HAP-1 (cell line): ENCODE results near the gene CTBP2.
A peak's percentile ranks its signal among the peaks of the same experiment; 100 is the strongest.

Experiments
- DNase-seq, 2 experiments: peaks; one replicate each; pipeline ENCODE4 v3.0.0-alpha.2; 2016 to 2020; ENCODE audit warnings: low spot score in 2 of 2
- H3K27me3 ChIP-seq: fragments of 250-450 bp; sonication (Bioruptor Pico); 2 replicates; pipeline ENCODE4 v1.5.1; 2020; ENCODE audit warnings: low read depth, mild to moderate bottlenecking, moderate library complexity
- H3K36me3 ChIP-seq: fragments of 250-450 bp; sonication (Bioruptor Pico); replicated peaks from 2 replicates; pipeline ENCODE4 v1.5.1; 2020; ENCODE audit warnings: mild to moderate bottlenecking
- H3K4me1 ChIP-seq: fragments of 250-450 bp; sonication (Bioruptor Pico); 2 replicates; pipeline ENCODE4 v1.5.1; 2020; ENCODE audit warnings: mild to moderate bottlenecking
- H3K4me3 ChIP-seq: fragments of 250-450 bp; sonication (Bioruptor Pico); 2 replicates; pipeline ENCODE4 v1.5.1; 2020; ENCODE audit warnings: mild to moderate bottlenecking, moderate library complexity
- H3K9me3 ChIP-seq: fragments of 250-450 bp; sonication (Bioruptor Pico); 2 replicates; pipeline ENCODE4 v1.5.1; 2020; ENCODE audit warnings: mild to moderate bottlenecking, moderate library complexity
- in situ Hi-C: fragments of 300-500 bp; cut with MboI; formaldehyde crosslinking; loops from 3 replicates; pipeline ENCODE4 v1.14.3; 2020; ENCODE audit warnings: low sequenced_read_pairs, inconsistent platforms, mixed read lengths

CTBP2 gene

DNA sequence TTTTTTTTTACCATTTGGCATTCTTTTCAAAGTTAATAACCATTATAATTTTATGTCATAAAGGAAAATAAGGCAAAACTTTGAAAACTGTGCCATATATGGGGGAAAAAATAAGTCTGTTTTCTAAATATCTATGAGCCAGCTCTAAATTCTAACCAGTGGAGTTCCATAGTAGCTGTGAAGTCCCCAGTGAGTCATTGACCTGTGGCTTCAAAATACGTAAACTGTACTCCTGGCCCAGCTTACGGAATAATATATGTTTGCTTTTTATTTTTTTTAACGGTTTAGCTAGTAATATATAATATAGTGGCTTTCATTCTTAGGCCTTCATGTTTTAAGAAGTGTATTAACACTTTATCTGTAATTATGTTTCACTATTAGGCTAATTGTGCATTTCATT is 197.9 kb downstream of the CTBP2 start:
- Histone ChIP-seq H3K36me3 (peaks cover 7% of the 10 kb centered on the region), H3K9me3 (no peaks in the 10 kb centered on the region), H3K27me3 (no peaks in the 10 kb centered on the region), H3K4me1 (no peaks in the 10 kb centered on the region), H3K4me3 (no peak overlapping the region)
- in situ Hi-C loops: no loop called here
- DNase-seq: no peak

DNA sequence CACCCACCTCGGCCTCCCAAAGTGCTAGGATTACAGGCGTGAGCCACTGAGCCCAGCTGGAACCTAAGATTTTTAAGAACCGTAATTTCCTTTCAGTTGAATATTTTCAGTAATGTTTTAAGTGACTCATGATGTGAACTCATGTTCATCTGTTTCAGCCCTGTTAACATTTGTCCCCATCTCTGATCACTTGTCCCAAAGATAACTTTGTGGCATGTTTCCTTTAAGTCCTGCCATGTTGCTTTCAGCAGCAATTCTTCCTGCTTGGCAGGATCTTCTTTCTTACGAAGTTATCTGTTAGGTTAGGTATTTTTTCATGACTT is 199.2 kb downstream of the CTBP2 start:
- no peaks in the 10 kb centered on the region for H3K27me3 ChIP-seq
- no peak for DNase-seq
- H3K4me1 ChIP-seq: peaks cover 4% of the 10 kb centered on the region
- H3K36me3 ChIP-seq: no peaks in the 10 kb centered on the region
- in situ Hi-C loops: no loop called here
- H3K4me3 ChIP-seq: no peak overlapping the region
- H3K9me3 ChIP-seq: no peaks in the 10 kb centered on the region

DNA sequence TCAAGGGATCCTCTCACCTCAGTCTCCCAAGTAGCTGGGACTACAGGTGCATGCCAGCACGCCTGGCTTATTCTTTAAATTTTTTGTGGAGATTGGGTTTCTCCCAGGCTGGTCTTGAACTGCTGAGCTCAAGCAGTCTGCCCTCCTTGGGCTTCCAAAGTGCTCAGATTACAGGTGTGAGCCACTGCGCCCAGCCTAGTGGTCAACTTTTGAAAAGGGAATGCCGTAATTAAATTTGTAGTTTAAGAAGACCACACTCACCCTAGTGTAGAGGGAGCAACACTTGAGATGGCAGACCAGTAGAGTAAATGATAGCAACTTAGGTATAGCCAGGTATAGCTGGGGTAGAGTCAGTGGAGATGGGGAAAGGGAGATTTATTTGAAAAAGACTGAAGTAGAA is 200.8 kb downstream of the CTBP2 start:
- H3K4me1 ChIP-seq: peaks cover 13% of the 10 kb centered on the region
- H3K27me3 ChIP-seq: no peaks in the 10 kb centered on the region
- in situ Hi-C loops: no loop called here
- H3K36me3 ChIP-seq: no peaks in the 10 kb centered on the region
- no peaks in the 10 kb centered on the region for H3K9me3 ChIP-seq
- DNase-seq: no peak
- H3K4me3 ChIP-seq: no peak overlapping the region

DNA sequence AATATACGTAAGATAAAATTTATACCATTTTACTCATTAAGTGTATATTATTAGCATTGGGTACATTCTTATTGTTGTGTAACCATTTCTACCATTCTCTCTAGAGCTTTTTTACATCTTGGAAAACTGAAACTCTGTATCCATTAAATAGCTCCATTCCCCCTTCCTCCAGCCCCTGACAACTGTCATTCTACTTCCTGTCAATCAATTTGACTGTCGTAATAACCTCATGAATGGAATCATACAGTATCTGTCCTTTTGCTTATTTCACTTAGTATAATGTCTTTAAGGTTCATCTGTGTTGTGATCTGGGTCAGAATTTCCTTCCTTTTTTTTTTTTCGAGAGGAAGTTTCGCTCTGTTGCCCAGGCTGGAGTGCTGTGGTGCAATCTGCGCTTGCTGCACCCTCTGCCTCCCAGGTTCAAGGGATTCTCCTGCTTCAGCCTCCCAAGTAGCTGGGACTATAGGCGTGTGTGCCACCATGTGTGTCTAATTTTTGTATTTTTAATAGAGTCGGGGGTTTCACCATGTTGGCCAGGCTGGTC is 202.9 kb downstream of the CTBP2 start:
- DNase-seq: no peak
- Histone ChIP-seq H3K36me3 (no peaks in the 10 kb centered on the region), H3K9me3 (no peaks in the 10 kb centered on the region), H3K4me3 (no peak overlapping the region), H3K27me3 (no peaks in the 10 kb centered on the region), H3K4me1 (peaks cover 18% of the 10 kb centered on the region)
- in situ Hi-C loops: no loop called here

DNA sequence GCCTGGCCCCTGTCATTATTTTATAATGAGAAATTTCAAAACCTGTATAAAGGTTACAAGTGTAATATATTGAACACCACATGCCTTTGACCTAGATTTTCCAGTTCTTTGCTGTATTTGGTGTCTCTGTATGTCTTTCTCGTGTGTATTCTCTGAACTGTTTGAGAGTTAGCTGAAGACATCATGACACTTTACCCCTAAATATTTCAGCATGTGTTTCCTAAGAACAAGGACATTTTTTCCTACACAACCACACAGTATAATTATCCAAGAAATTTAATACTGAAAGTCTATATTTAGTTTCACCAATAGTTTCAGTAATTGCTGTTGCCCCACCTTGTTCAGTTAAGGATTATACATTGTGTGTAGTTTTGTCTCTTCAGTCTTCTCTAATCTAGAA is 203.6 kb downstream of the CTBP2 start:
- in situ Hi-C loops: no loop called here
- Histone ChIP-seq H3K4me1 (peaks cover 18% of the 10 kb centered on the region), H3K36me3 (no peaks in the 10 kb centered on the region), H3K4me3 (no peak overlapping the region), H3K9me3 (no peaks in the 10 kb centered on the region), H3K27me3 (no peaks in the 10 kb centered on the region)
- DNase-seq: no peak

DNA sequence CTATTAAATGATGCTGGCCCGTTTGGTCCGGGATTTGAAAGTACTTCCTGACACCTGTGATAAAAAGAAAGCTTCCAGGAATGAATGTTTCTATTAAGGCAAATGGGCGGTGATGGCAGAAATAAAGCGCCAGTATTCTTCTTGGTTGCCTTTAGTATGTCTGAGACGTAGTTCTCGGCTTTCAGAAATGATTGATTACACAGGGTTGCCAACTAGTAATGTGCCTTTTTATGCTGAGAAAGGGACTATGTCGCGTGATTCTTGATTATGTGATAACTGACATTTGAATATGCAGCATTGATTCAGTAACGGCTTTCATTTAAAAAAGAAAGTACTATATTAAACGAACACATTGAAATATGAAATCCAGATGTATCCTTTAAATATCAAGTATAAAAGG is 204.5 kb downstream of the CTBP2 start:
- DNase-seq: no peak
- H3K27me3 ChIP-seq: no peaks in the 10 kb centered on the region
- no peaks in the 10 kb centered on the region for H3K36me3 ChIP-seq
- no peak overlapping the region for H3K4me3 ChIP-seq
- peaks cover 18% of the 10 kb centered on the region for H3K4me1 ChIP-seq
- H3K9me3 ChIP-seq: no peaks in the 10 kb centered on the region
- in situ Hi-C loops: no loop called here

DNA sequence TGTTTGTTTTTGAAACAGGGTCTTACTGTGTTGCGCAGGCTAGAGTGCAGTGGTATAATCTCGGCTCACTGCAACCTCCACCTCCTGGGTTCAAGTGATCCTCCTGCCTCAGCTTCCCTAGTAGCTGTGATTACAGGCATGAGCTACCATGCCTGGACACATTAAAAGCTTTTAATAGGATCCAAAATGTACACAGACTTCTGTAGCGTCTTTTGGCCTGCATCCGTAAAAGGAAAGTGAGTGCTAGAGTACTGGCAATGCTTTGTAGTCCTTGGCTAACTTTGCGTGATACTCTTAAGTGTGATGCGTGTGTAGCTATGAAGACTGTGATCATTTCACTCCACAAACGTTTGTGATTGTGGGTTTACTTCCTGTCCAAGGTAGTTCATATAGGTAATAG is 205.1 kb downstream of the CTBP2 start:
- H3K9me3 ChIP-seq: no peaks in the 10 kb centered on the region
- H3K27me3 ChIP-seq: no peaks in the 10 kb centered on the region
- no peak for DNase-seq
- H3K36me3 ChIP-seq: no peaks in the 10 kb centered on the region
- no peak overlapping the region for H3K4me3 ChIP-seq
- H3K4me1 ChIP-seq: peaks cover 18% of the 10 kb centered on the region
- in situ Hi-C loops: no loop called here

DNA sequence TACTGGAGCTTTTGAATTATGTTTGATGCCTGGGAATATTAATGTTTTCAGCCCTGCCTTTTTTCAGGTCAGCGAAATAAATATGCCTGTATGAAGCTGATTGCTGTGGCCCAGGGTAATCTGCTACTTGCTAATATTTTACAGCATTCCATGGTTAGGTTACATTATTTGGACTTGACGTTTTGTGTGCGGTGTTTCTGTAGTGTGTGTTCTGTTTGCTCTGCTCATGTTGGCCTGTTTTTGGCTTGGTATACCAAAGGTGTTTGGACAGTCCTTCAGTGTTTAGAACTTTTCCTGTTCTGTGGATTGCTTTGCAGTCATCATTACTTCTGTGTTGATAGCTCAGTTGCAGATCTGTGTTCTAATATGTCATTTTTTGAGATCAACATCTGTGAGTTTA is 206.9 kb downstream of the CTBP2 start:
- no peak for DNase-seq
- H3K36me3 ChIP-seq: peaks cover 3% of the 10 kb centered on the region
- H3K4me3 ChIP-seq: no peak overlapping the region
- H3K9me3 ChIP-seq: no peaks in the 10 kb centered on the region
- H3K4me1 ChIP-seq: peaks cover 18% of the 10 kb centered on the region
- H3K27me3 ChIP-seq: no peaks in the 10 kb centered on the region
- in situ Hi-C loops: no loop called here

DNA sequence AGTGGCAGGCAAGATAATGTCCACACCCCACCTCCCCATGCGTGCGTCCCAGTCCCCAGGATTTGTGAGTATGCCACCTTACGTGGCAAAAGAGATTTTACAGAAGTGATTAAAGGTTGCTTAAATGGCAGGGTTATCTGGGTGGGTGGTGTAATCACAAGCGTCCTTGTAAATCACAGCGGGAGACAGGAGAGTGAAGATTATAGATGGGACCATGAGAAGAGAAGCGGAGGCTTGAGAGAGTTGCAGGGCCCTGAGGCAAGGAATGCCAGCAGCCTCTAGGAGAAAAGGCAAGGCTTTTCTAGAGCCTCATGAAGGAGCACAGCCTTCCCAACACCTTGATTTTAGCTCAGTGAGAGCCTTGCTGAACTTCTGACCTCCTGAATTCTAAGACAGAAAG is 208.2 kb downstream of the CTBP2 start:
- H3K36me3 ChIP-seq: peaks cover 3% of the 10 kb centered on the region
- in situ Hi-C loops: no loop called here
- no peaks in the 10 kb centered on the region for H3K27me3 ChIP-seq
- DNase-seq: no peak
- H3K9me3 ChIP-seq: no peaks in the 10 kb centered on the region
- no peak overlapping the region for H3K4me3 ChIP-seq
- peaks cover 21% of the 10 kb centered on the region for H3K4me1 ChIP-seq

DNA sequence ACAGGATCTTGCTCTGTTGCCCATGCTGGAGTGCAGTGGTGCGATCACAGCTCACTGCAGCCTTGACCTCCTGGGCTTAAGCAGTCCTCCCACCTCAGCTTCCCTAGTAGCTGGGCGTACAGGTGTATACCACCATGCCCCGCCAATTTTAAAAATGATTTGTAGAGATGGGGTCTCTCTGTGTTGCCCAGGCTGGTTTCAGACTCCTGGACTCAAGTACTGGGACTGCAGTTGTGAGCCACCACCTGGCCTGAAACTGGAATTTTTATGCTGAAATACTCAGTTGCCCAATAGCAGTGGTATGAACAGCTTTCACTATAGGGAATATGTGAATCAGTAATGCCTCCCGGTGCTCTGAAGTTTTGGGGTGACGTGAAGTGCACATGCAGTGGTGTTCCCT is 210.8 kb downstream of the CTBP2 start:
- no peaks in the 10 kb centered on the region for H3K9me3 ChIP-seq
- H3K36me3 ChIP-seq: peaks cover 7% of the 10 kb centered on the region
- in situ Hi-C loops: no loop called here
- no peaks in the 10 kb centered on the region for H3K27me3 ChIP-seq
- peaks cover 27% of the 10 kb centered on the region for H3K4me1 ChIP-seq
- H3K4me3 ChIP-seq: no peak overlapping the region
- no peak for DNase-seq

DNA sequence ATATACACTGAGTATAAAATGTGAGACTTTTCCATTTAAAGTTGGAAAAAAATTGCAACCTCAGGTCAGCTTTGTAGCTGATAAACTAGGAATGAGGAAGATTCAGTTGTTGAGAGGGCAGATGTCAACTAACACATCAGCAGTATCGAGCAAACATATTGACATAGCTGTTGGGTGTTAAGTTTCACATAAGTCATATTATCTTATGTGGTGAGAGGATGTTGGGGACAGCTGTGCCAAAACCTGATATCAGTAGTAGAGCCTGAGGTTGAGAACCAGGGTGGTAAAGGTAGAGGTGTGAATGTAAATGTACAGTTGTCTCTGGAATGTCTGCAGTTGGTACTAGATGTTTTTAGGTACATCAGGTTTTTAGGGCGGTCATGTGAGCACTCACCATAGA is 213.4 kb downstream of the CTBP2 start:
- no peak overlapping the region for H3K4me3 ChIP-seq
- H3K36me3 ChIP-seq: peaks cover 7% of the 10 kb centered on the region
- in situ Hi-C loops: no loop called here
- DNase-seq: no peak
- no peaks in the 10 kb centered on the region for H3K9me3 ChIP-seq
- peaks cover 31% of the 10 kb centered on the region for H3K4me1 ChIP-seq
- no peaks in the 10 kb centered on the region for H3K27me3 ChIP-seq

DNA sequence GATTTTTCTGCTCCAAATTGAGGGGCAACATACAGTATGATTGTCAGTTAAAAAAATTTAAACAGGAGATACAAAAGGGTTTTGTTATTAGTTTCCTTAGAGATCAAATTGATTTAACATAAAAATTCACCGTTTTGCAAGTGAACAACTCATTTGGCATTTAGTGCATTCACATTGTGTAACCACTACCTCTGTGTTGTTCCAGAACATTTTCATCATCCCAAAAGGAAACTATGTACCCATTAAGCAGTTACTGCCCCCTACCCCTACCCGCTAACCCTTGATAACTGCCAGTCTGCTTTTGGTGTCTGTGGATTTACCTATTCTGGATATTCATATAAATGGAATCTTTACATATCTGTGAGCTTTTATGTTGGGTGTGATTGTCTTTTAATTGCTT is 215.4 kb downstream of the CTBP2 start:
- H3K4me3 ChIP-seq: no peak overlapping the region
- H3K27me3 ChIP-seq: no peaks in the 10 kb centered on the region
- H3K4me1 ChIP-seq: peaks cover 31% of the 10 kb centered on the region
- H3K9me3 ChIP-seq: no peaks in the 10 kb centered on the region
- peaks cover 7% of the 10 kb centered on the region for H3K36me3 ChIP-seq
- peak in 1 of 2 experiments; percentile 59 for DNase-seq
- in situ Hi-C loops: no loop called here

DNA sequence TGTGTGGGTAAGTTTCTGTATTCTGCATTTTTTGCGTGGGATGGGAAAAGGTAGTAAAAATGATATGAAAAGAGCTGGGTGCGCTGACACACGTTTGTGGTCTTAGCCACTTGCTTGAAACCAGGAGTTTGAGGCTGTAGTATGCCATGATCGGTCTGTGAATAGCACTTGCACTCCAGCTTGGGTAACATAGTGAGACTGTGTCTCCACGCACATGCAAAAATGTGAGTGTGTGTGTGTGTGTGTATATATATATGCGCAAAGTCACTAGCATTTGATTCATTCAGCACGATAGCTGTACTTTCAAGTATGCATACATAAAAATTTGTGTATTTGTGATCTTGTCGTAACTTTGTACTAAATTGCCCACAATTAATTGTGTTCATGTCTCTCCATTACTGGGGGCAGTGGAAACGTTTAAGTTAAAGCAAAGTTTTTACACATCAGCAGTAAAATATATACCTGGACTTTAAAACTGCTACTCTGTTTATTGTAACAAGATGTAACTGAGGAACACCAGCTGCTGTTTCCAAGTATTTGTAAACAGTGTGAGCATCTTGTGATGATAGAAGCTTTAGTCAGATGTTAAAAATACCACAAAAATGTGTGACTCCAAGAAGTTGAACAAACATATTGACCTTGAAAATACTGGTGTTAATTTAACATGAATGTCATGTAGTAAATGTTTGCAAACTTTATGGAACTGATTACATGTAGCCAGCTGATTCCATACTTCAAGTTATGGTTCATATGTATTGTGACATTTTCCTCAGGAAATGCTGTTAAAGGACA is 216.9 kb downstream of the CTBP2 start:
- H3K27me3 ChIP-seq: no peaks in the 10 kb centered on the region
- H3K4me1 ChIP-seq: peaks cover 34% of the 10 kb centered on the region
- DNase-seq: no peak
- H3K36me3 ChIP-seq: 0 out of 2 replicates have a peak, but pooled peaks cover 4% of the 10 kb centered on the region
- no peaks in the 10 kb centered on the region for H3K9me3 ChIP-seq
- in situ Hi-C loops: no loop called here
- no peak overlapping the region for H3K4me3 ChIP-seq

DNA sequence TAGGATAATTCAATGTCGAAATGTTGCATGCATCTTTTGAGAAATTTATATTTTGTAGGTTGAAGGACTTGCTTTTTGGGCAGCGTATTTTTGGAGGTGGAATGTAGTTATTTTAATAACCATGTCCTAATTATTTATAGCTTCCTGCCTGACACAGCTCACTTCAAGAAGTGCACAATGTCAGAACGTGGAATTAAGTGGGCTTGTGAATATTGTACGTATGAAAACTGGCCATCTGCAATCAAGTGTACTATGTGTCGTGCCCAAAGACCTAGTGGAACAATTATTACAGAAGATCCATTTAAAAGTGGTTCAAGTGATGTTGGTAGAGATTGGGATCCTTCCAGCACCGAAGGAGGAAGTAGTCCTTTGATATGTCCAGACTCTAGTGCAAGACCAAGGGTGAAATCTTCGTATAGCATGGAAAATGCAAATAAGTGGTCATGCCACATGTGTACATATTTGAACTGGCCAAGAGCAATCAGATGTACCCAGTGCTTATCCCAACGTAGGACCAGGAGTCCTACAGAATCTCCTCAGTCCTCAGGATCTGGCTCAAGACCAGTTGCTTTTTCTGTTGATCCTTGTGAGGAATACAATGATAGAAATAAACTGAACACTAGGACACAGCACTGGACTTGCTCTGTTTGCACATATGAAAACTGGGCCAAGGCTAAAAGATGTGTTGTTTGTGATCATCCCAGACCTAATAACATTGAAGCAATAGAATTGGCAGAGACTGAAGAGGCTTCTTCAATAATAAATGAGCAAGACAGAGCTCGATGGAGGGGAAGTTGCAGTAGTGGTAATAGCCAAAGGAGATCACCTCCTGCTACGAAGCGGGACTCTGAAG is 217.8 kb downstream of the CTBP2 start:
- H3K27me3 ChIP-seq: no peaks in the 10 kb centered on the region
- no peak overlapping the region for H3K4me3 ChIP-seq
- peaks cover 34% of the 10 kb centered on the region for H3K4me1 ChIP-seq
- no peaks in the 10 kb centered on the region for H3K9me3 ChIP-seq
- in situ Hi-C loops: no loop called here
- H3K36me3 ChIP-seq: 0 out of 2 replicates have a peak, but pooled peaks cover 4% of the 10 kb centered on the region
- DNase-seq: no peak
